ENCODE results near the gene CLPTM1. TPM values are rescaled to one million over a fixed set of nuclear protein-coding genes. Genes with fewer than 3 reads are reported as not detected.
"Not testable (repeated sequence)": the region's sequence is repeated elsewhere in the genome, so short reads cannot be mapped to it uniquely, and the experiment has no call there.

Gene CLPTM1
- 29.1 TPM for total RNA-seq

DNA sequence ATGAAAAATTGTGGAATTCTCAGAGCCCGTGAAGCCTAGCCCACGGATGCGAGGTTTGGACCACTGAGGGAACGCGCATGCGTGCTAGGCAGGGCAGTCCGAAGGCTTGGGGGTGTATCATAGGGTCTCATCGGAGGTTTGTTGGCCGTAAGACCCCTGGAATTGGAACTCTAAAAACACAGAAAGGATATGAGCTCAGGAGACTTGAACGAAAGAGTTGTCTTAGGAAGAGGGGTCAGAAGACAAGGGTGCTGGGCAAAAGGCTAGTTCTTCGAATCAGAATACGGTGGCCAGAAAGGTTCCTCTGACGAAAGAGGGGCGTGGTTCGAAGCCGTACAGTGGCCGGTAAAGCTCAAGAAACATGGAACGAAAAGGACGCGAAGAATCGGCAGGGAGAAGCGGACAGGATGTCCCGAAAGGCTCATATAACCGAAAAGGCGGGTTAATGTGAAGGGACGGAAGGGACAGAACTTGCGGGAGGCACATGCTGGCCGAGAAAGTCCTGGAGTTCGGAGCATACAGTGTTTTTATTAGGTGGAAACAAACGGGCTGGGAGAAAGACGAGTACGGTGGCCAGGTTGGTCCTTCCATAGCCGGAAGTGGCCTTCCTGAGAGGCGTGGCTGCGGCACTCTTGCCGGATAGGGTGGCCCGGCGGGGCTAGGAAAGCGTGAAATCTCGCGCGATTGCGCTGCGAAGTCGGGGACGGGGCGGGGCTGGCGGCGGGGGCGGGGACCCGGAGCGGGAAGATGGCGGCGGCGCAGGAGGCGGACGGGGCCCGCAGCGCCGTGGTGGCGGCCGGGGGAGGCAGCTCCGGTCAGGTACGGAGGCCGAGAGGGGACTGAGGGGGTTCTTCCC, at the start of gene CLPTM1:
CLPTM1 (plus strand) TSS at position 732 of the 856 bp plus-strand sequence; CDS start at position 748, 16 bp downstream.
- peaks cover 49% of the 10 kb centered on the region for H3K4me1 ChIP-seq (ENCODE audit: insufficient read depth, low read length)

DNA sequence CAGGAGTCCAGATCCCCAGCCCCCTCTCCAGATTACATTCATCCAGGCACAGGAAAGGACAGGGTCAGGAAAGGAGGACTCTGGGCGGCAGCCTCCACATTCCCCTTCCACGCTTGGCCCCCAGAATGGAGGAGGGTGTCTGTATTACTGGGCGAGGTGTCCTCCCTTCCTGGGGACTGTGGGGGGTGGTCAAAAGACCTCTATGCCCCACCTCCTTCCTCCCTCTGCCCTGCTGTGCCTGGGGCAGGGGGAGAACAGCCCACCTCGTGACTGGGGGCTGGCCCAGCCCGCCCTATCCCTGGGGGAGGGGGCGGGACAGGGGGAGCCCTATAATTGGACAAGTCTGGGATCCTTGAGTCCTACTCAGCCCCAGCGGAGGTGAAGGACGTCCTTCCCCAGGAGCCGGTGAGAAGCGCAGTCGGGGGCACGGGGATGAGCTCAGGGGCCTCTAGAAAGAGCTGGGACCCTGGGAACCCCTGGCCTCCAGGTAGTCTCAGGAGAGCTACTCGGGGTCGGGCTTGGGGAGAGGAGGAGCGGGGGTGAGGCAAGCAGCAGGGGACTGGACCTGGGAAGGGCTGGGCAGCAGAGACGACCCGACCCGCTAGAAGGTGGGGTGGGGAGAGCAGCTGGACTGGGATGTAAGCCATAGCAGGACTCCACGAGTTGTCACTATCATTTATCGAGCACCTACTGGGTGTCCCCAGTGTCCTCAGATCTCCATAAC, 49.6 kb upstream of the CLPTM1 start, which contains the start of gene APOE:
APOE (plus strand) TSS at position 360 of the 724 bp plus-strand sequence. CDS start 829 bp downstream, outside the sequence.
- Histone ChIP-seq H3K4me1 (ENCODE audit: insufficient read depth, low read length) (no peaks in the 10 kb centered on the region), H3K9me3 (ENCODE audit: low read depth, low read length) (no peaks in the 10 kb centered on the region), H3K4me3 (ENCODE audit: low read length) (no peak within 1 kb of the TSS), H3K27me3 (ENCODE audit: insufficient read depth, low read length) (peaks cover 16% of the 10 kb centered on the region)

More for the DNA sequence above, at the start of gene CLPTM1:
- Histone ChIP-seq H3K9me3 (ENCODE audit: low read depth, low read length) (no peaks in the 10 kb centered on the region), H3K27me3 (ENCODE audit: insufficient read depth, low read length) (no peaks in the 10 kb centered on the region), H3K4me3 (ENCODE audit: low read length) (peak within 1 kb of the TSS; percentile 98)

DNA sequence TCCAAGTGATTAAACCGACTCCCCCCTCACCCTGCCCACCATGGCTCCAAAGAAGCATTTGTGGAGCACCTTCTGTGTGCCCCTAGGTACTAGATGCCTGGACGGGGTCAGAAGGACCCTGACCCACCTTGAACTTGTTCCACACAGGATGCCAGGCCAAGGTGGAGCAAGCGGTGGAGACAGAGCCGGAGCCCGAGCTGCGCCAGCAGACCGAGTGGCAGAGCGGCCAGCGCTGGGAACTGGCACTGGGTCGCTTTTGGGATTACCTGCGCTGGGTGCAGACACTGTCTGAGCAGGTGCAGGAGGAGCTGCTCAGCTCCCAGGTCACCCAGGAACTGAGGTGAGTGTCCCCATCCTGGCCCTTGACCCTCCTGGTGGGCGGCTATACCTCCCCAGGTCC, 47.6 kb upstream of the CLPTM1 start:
- H3K9me3 ChIP-seq (ENCODE audit: low read depth, low read length): no peaks in the 10 kb centered on the region
- H3K4me3 ChIP-seq (ENCODE audit: low read length): no peak overlapping the region
- peaks cover 16% of the 10 kb centered on the region for H3K27me3 ChIP-seq (ENCODE audit: insufficient read depth, low read length)
- H3K4me1 ChIP-seq (ENCODE audit: insufficient read depth, low read length): no peaks in the 10 kb centered on the region

GRCh38 chr19:44908074-44908835, 46.9 kb upstream of the CLPTM1 start:
- H3K4me3 ChIP-seq (ENCODE audit: low read length): no peak overlapping the region
- H3K4me1 ChIP-seq (ENCODE audit: insufficient read depth, low read length): peaks cover 4% of the 10 kb centered on the region
- no peaks in the 10 kb centered on the region for H3K9me3 ChIP-seq (ENCODE audit: low read depth, low read length)
- H3K27me3 ChIP-seq (ENCODE audit: insufficient read depth, low read length): peaks cover 16% of the 10 kb centered on the region

DNA sequence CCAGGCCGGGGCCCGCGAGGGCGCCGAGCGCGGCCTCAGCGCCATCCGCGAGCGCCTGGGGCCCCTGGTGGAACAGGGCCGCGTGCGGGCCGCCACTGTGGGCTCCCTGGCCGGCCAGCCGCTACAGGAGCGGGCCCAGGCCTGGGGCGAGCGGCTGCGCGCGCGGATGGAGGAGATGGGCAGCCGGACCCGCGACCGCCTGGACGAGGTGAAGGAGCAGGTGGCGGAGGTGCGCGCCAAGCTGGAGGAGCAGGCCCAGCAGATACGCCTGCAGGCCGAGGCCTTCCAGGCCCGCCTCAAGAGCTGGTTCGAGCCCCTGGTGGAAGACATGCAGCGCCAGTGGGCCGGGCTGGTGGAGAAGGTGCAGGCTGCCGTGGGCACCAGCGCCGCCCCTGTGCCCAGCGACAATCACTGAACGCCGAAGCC, 46.3 kb upstream of the CLPTM1 start:
- H3K27me3 ChIP-seq (ENCODE audit: insufficient read depth, low read length): peaks cover 16% of the 10 kb centered on the region
- peaks cover 9% of the 10 kb centered on the region for H3K4me1 ChIP-seq (ENCODE audit: insufficient read depth, low read length)
- no peak overlapping the region for H3K4me3 ChIP-seq (ENCODE audit: low read length)

GRCh38 chr19:44909775-44910174, 45.4 kb upstream of the CLPTM1 start:
- H3K9me3 ChIP-seq (ENCODE audit: low read depth, low read length): no peaks in the 10 kb centered on the region
- peaks cover 17% of the 10 kb centered on the region for H3K27me3 ChIP-seq (ENCODE audit: insufficient read depth, low read length)
- peaks cover 18% of the 10 kb centered on the region for H3K4me1 ChIP-seq (ENCODE audit: insufficient read depth, low read length)
- no peak overlapping the region for H3K4me3 ChIP-seq (ENCODE audit: low read length)

More for the DNA sequence above, 46.3 kb upstream of the CLPTM1 start:
- H3K9me3 ChIP-seq (ENCODE audit: low read depth, low read length): no peaks in the 10 kb centered on the region

DNA sequence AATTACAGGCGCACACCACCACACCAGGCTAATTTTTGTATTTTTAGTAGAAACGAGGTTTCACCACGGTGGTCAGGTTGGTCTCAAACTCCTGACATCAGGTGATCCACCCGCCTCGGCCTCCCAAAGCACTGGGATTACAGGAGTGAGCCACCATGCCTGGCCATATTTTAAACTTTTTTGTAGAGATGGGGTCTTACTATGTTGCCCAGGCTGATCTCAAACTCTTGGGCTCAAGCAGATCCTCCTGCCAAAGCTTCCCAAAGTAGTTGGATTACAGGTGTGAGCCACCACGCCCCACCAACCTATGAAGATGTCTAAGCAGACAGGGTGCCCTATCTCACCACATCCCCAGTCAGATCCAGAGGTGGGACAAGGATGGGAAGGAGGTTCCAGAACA, 43.3 kb upstream of the CLPTM1 start:
- peaks cover 19% of the 10 kb centered on the region for H3K4me1 ChIP-seq (ENCODE audit: insufficient read depth, low read length)
- H3K4me3 ChIP-seq (ENCODE audit: low read length); H3K9me3 ChIP-seq (ENCODE audit: low read depth, low read length); H3K27me3 ChIP-seq (ENCODE audit: insufficient read depth, low read length): not testable (repeated sequence)

- no peak overlapping the region for H3K4me3 ChIP-seq (ENCODE audit: low read length)
- peaks cover 2% of the 10 kb centered on the region for H3K27me3 ChIP-seq (ENCODE audit: insufficient read depth, low read length)
- no peaks in the 10 kb centered on the region for H3K9me3 ChIP-seq (ENCODE audit: low read depth, low read length)
- peaks cover 19% of the 10 kb centered on the region for H3K4me1 ChIP-seq (ENCODE audit: insufficient read depth, low read length)
Observed at GRCh38 chr19:44912854-44913253, 42.3 kb upstream of the CLPTM1 start.

GRCh38 chr19:44913512-44914432, 41.4 kb upstream of the CLPTM1 start:
- not testable (repeated sequence) for H3K27me3 ChIP-seq (ENCODE audit: insufficient read depth, low read length); H3K4me3 ChIP-seq (ENCODE audit: low read length); H3K9me3 ChIP-seq (ENCODE audit: low read depth, low read length)

DNA sequence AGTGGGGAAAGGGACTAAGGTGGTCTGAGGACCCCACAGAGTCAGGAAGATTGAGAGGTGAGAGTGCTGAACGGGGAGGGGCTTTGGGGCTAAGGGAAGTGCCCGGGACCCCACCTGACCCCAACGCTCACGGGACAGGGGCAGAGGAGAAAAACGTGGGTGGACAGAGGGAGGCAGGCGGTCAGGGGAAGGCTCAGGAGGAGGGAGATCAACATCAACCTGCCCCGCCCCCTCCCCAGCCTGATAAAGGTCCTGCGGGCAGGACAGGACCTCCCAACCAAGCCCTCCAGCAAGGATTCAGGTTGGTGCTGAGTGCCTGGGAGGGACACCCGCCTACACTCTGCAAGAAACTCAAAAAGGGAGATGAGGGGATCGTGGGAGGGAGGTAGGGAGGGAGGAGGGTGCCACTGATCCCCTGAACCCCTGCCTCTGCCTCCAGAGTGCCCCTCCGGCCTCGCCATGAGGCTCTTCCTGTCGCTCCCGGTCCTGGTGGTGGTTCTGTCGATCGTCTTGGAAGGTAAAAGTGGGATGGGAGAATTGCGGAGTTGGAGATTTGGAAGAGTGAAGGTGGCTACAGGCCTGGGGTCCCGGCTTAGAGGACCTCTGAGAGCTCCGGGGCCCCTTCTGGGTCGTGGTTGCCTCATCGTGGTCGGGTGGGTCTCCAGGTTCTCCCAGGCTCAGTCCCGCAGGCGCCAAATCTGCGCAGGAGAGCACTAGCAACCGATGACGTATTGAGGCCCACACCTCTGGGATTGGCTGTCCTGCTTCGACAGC, 40.6 kb upstream of the CLPTM1 start, which contains the start of gene APOC1:
APOC1 (plus strand) TSS at position 176 of the 774 bp plus-strand sequence; CDS start at position 460, 284 bp downstream.
- H3K4me1 ChIP-seq (ENCODE audit: insufficient read depth, low read length): peaks cover 19% of the 10 kb centered on the region
- not testable (repeated sequence) for H3K9me3 ChIP-seq (ENCODE audit: low read depth, low read length); H3K27me3 ChIP-seq (ENCODE audit: insufficient read depth, low read length)
- peak within 1 kb of the TSS; percentile 44 for H3K4me3 ChIP-seq (ENCODE audit: low read length)

More at GRCh38 chr19:44913512-44914432, 41.4 kb upstream of the CLPTM1 start:
- H3K4me1 ChIP-seq (ENCODE audit: insufficient read depth, low read length): peaks cover 19% of the 10 kb centered on the region

DNA sequence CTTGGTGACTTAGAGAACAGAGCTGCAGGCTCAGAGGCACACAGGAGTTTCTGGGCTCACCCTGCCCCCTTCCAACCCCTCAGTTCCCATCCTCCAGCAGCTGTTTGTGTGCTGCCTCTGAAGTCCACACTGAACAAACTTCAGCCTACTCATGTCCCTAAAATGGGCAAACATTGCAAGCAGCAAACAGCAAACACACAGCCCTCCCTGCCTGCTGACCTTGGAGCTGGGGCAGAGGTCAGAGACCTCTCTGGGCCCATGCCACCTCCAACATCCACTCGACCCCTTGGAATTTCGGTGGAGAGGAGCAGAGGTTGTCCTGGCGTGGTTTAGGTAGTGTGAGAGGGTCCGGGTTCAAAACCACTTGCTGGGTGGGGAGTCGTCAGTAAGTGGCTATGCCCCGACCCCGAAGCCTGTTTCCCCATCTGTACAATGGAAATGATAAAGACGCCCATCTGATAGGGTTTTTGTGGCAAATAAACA, 30.9 kb upstream of the CLPTM1 start:
- Histone ChIP-seq H3K9me3 (ENCODE audit: low read depth, low read length) (no peaks in the 10 kb centered on the region), H3K4me3 (ENCODE audit: low read length) (no peak overlapping the region), H3K4me1 (ENCODE audit: insufficient read depth, low read length) (peaks cover 30% of the 10 kb centered on the region), H3K27me3 (ENCODE audit: insufficient read depth, low read length) (no peaks in the 10 kb centered on the region)

DNA sequence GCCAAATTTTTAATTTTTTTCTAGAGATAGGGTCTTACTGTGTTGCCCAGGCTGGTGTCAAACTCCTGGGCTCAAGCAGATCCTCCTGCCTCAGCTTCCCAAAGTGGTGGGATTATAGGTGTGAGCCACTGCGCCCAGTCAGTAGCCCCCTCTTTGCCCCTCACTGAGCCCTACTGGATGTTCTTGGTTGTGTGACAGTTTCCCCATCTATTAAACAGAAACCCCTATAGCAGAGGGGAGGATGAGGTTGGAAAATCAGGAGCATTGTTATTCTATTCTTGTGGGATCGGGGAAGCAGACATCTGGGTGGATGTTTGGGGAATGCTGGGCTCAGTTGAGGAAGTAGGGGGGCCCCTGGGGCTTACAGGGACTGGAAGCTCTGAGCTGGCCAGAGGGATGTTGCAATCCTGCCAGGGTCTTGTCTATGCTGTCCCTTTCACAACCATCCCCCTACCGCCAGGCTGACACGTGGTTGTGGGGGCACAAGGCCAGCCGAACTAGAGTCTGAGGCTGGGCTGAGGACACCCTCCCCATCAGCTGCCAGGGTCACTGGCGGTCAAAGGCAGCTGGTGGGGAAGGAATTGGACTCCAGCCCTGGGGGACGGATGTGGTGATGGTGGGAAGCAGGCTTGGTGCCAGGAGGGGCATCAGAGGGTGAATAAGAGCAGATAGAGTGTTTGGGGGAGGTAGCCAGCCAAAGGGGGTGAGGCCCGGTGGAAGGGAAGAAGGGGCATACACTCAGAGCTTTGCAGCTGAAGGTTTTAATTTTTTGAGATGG, 29.9 kb upstream of the CLPTM1 start:
- H3K27me3 ChIP-seq (ENCODE audit: insufficient read depth, low read length): no peaks in the 10 kb centered on the region
- no peak overlapping the region for H3K4me3 ChIP-seq (ENCODE audit: low read length)
- H3K9me3 ChIP-seq (ENCODE audit: low read depth, low read length): no peaks in the 10 kb centered on the region
- peaks cover 30% of the 10 kb centered on the region for H3K4me1 ChIP-seq (ENCODE audit: insufficient read depth, low read length)
